Nephron (organoid): Measurements from ENCODE around the gene RPRD2.

ENCODE experiments used
- H3K27ac Mint-ChIP-seq, 3 experiments: 2 replicates each; pipeline ENCODE4 v1.8.0; 2020; ENCODE audit warnings: mixed read lengths in 3 of 3, mild to moderate bottlenecking in 2 of 3, moderate library complexity in 1 of 3
- H3K27me3 Mint-ChIP-seq: 2 replicates; pipeline ENCODE4 v1.8.0; 2021; ENCODE audit warnings: low read depth, mild to moderate bottlenecking, moderate library complexity, mixed read lengths
- H3K36me3 Mint-ChIP-seq: 2 replicates; pipeline ENCODE4 v1.8.0; 2020; ENCODE audit warnings: low read depth, mixed read lengths
- H3K4me1 Mint-ChIP-seq: 2 replicates; pipeline ENCODE4 v1.8.0; 2020; ENCODE audit warnings: mixed read lengths
- H3K4me3 Mint-ChIP-seq, 3 experiments: 2 replicates each; pipeline ENCODE4 v1.8.0; 2020; ENCODE audit warnings: mild to moderate bottlenecking in 3 of 3, mixed read lengths in 3 of 3, moderate library complexity in 2 of 3
- H3K9me3 Mint-ChIP-seq: 2 replicates; pipeline ENCODE4 v1.8.0; 2020; ENCODE audit warnings: mixed read lengths
- CTCF ChIP-seq, 3 experiments: fragments of 200-600 bp; sonication (generic); IDR thresholded peaks; one replicate each; pipeline ENCODE4 v1.5.0; 2021; ENCODE audit warnings: antibody characterized with exemption in 3 of 3; ENCODE audit not compliant: unreplicated experiment in 3 of 3

Gene RPRD2

GRCh38 chr1:150366416-150367296, 2.7 kb downstream of the RPRD2 start:
- Mint-ChIP-seq H3K27ac (peak overlapping the region; percentile 98 to 100 (median 99)), H3K9me3 (no peaks in the 10 kb centered on the region), H3K36me3 (peaks cover 5% of the 10 kb centered on the region), H3K4me3 (peak overlapping the region; percentile 87 to 99 (median 97)), H3K27me3 (no peaks in the 10 kb centered on the region), H3K4me1 (peaks cover 23% of the 10 kb centered on the region)
- TF ChIP-seq CTCF (IDR thresholded peaks at IDR 0.05; ENCODE audit: unreplicated experiment in 3 of 3) = no peak

GRCh38 chr1:150371110-150371509, 7.2 kb downstream of the RPRD2 start:
- H3K27ac Mint-ChIP-seq = peak overlapping the region in 1 of 3 experiments; percentile 8
- H3K4me3 Mint-ChIP-seq = no peak overlapping the region
- H3K36me3 Mint-ChIP-seq = peaks cover 14% of the 10 kb centered on the region
- H3K4me1 Mint-ChIP-seq = peaks cover 49% of the 10 kb centered on the region
- TF ChIP-seq CTCF (IDR thresholded peaks at IDR 0.05; ENCODE audit: unreplicated experiment in 3 of 3) = no peak
- no peaks in the 10 kb centered on the region for H3K9me3 Mint-ChIP-seq
- no peaks in the 10 kb centered on the region for H3K27me3 Mint-ChIP-seq

GRCh38 chr1:150372580-150372979, 8.6 kb downstream of the RPRD2 start:
- Mint-ChIP-seq H3K4me3 (peak overlapping the region in 1 of 3 experiments; percentile 1), H3K27ac (peak overlapping the region; percentile 23 to 77 (median 34)), H3K4me1 (peaks cover 45% of the 10 kb centered on the region), H3K27me3 (no peaks in the 10 kb centered on the region), H3K9me3 (no peaks in the 10 kb centered on the region), H3K36me3 (peaks cover 14% of the 10 kb centered on the region)
- TF ChIP-seq CTCF (IDR thresholded peaks at IDR 0.05; ENCODE audit: unreplicated experiment in 3 of 3) = no peak

- peaks cover 40% of the 10 kb centered on the region for H3K4me1 Mint-ChIP-seq
- H3K27ac Mint-ChIP-seq = peak overlapping the region; percentile 74 to 96 (median 79)
- H3K36me3 Mint-ChIP-seq = peaks cover 9% of the 10 kb centered on the region
- TF ChIP-seq CTCF (IDR thresholded peaks at IDR 0.05; ENCODE audit: unreplicated experiment in 3 of 3) = no peak
- no peaks in the 10 kb centered on the region for H3K9me3 Mint-ChIP-seq
- no peaks in the 10 kb centered on the region for H3K27me3 Mint-ChIP-seq
- H3K4me3 Mint-ChIP-seq = no peak overlapping the region
Measured at GRCh38 chr1:150376110-150376509, 12.2 kb downstream of the RPRD2 start.

- no peaks in the 10 kb centered on the region for H3K9me3 Mint-ChIP-seq
- no peak overlapping the region for H3K4me3 Mint-ChIP-seq
- peaks cover 20% of the 10 kb centered on the region for H3K4me1 Mint-ChIP-seq
- H3K36me3 Mint-ChIP-seq = no peaks in the 10 kb centered on the region
- TF ChIP-seq CTCF (IDR thresholded peaks at IDR 0.05; ENCODE audit: unreplicated experiment in 3 of 3) = no peak
- peak overlapping the region; percentile 18 to 78 (median 73) for H3K27ac Mint-ChIP-seq
- H3K27me3 Mint-ChIP-seq = no peaks in the 10 kb centered on the region
Measured at GRCh38 chr1:150383631-150384324, 19.8 kb downstream of the RPRD2 start.
